GM19452 (cell line): ENCODE results near the gene KRT6A.
"Not testable (repeated sequence)": the region's sequence is repeated elsewhere in the genome, so short reads cannot be mapped to it uniquely, and the experiment has no call there.

Source experiments
- ATAC-seq: cut with Tn5 transposase; IDR thresholded peaks from one replicate; pipeline ENCODE4 v1.9.1; 2021; ENCODE audit not compliant: unreplicated experiment

The KRT6A gene

GRCh38 chr12:52506858-52507715 is 14.0 kb upstream of the KRT6A start:
- ATAC-seq, result no peak

DNA sequence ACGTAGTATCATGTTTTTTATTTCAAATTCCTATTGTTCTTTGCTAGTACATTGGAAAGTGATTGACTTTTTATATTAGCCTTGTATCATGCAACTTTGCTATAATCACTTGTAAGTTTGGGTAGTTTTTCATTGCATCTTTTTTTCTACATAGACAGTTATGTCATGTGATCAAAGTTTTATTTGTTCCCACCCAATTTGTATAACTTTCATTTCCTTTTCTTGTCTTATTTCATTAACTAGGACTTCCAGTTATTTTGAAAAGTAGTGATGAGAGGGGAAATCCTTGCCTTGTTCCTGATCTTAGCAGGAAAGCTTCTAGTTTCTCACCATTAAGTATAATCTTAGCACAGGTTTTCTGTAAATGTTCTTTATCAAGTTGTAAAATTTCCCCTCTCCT is 9.8 kb upstream of the KRT6A start:
- no peak for ATAC-seq

- no peak for ATAC-seq
These were observed 8.4 kb upstream of the KRT6A start for GRCh38 chr12:52501490-52501889.

DNA sequence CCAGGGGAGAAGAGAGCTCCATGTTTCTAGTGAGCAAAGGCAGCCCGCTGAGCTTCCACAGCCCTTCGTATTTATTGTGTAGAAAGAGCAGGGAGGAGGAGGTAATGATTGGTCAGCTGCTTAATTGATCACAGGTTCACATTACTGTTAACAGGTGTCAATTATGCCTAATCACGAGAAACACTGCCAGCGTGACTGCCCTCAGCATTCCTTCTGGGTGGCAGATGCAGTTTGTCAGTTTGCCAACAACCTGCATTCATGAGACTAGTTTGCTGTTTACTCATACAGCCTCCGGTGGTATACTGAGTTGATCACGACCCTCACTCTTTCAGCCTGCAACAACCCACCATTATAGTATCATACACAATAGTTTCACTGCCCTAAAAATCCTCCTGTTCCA is 7.5 kb upstream of the KRT6A start:
- ATAC-seq, result not testable (repeated sequence)

GRCh38 chr12:52499806-52500560 is 6.9 kb upstream of the KRT6A start:
- ATAC-seq, result no peak

DNA sequence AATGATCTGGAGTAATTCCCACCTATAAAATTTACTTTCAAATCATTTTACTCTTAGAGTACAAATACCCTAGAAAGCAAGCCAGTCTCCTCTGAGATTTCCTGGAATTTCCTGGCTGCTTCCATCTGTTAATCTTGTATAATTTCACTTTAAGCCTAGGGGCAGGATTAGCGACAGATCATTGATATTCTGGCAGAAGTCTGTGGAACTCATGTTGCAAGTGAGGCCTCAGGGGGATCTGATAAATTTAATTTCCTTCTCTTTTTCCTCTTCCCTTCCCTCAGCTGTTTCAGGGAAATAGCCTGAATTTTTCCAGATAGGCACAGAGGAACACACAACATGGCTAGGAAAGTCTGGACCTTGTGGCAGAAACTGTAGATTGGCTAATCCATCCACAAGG is 5.9 kb upstream of the KRT6A start:
- no peak for ATAC-seq

- ATAC-seq, result no peak
These were observed 4.9 kb upstream of the KRT6A start for GRCh38 chr12:52497975-52498374.

DNA sequence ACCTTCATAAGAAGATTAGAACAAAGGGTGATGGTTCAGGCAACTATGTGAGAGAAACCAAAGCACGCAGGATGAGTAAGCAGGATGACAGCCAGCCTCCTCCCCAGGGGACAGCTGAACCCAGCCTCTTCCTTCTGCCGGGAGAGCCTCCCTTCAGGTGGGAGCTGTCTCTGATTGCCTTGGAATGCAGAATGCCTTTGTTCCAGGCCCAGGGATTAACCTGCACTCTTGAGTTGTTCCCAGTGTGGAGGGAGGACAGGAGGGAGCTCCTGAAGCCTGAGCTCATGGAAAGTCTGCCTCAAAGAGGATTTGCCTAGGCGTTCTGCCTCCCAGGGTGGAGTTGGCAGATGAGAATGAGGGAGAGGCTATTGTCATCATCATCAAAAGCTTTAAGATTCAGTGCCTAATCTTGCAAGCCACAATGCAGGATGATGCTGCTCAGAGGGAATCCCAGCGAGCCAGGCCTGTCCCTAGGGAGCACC is 3.6 kb upstream of the KRT6A start:
- no peak for ATAC-seq

- ATAC-seq, result no peak
These were observed 3.0 kb upstream of the KRT6A start for GRCh38 chr12:52496054-52496453.

- ATAC-seq, result no peak
These were observed 2.3 kb upstream of the KRT6A start for GRCh38 chr12:52495389-52495788.

- no peak for ATAC-seq
These were observed 1.5 kb upstream of the KRT6A start for GRCh38 chr12:52494518-52494917.

DNA sequence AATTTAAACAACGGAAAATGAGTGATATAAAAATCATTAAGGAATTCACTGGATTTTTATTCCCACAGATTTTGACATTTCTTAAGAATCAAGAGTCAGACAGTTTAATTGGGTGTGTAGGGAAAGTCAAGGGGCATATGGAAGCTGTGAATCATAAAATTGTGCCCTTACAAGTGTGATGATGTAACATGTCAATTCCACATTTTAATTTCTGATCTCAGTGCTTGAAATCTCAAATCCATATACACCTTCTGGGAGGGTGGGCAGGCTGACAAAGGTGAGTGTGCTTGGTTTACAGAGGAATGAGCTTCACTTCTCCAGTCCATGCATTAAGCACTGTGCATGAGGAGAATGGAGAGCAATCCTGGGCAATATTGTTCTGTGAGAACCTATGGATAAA is 1.0 kb upstream of the KRT6A start:
- ATAC-seq, result no peak

GRCh38 chr12:52492405-52492804 is 652 bp downstream of the KRT6A start:
- not testable (repeated sequence) for ATAC-seq

- not testable (repeated sequence) for ATAC-seq
These were observed 1.6 kb downstream of the KRT6A start for GRCh38 chr12:52491495-52491894.

- no peak for ATAC-seq
These were observed 4.3 kb downstream of the KRT6A start for GRCh38 chr12:52488736-52489135.

DNA sequence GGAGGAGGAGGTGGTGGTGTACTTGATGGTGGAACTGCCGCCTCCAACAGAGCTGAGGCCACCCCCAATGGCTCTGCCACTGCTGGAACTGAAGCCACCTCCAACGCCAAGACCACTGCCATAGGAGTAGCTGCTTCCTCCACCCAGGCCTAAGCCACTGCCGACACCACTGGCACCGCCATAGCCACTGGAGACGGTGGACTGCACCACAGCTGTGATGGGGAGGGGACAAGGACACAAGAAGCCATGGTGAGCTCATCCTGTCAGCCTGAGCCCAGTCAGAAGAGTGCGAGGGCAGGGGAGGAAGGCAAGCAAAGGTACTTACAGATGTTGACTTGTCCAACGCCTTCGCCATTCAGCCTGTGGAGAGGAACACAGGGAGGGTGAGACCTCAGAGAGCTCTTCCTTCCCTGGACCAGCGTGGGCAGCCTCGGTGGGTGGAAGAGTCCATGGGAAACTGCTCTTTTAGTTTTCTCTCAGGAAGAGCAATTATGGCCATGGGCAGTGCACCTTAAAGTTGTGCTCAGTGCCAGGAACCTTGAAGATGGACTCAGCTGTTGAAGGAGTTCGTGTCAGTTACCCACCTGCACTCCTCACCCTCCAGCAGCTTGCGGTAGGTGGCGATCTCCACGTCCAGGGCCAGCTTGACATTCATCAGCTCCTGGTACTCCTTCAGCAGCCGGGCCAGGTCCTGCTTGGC is 5.2 kb downstream of the KRT6A start:
- not testable (repeated sequence) for ATAC-seq

- no peak for ATAC-seq
These were observed 5.8 kb downstream of the KRT6A start for GRCh38 chr12:52487211-52487610.

GRCh38 chr12:52486166-52487105 is 6.6 kb downstream of the KRT6A start:
- ATAC-seq, result no peak

DNA sequence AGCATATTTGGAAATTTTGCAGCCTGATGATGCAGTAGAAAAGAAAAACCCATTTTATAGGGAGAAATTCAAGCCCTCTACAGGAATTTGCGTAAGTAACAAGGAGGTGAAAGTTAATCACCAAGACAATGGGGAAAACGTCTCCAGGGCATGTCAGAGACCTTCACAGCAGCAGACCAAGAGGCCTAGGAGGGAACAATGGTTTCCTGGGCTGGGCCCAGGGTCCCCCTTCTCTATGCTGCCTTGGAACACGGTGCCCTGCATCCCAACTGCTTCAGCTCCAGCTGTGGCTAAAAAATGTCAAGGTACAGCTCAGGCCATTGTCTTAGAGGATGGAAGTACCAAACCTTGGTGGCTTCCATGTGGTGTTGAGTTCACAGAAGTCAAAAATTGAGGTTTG is 13.0 kb downstream of the KRT6A start:
- ATAC-seq, result no peak

DNA sequence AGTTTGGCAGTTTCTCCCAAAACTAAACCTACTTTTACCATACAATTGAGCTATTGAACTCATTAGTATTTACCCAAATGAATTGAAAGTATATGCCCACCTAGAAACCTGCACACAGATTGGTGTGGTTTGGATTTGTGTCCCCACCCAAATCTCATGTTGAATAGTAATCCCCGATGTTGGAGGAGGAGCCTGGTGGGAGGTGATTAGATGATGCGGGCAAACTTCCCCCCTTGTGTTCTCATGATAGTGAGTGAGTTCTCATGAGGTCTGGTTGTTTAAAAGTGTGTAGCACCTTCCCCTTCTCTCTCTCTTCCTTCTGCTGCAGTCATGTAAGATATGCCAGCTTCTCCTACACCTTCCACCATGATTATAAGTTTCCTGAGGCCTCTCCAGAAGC is 15.4 kb downstream of the KRT6A start:
- ATAC-seq, result no peak
